ENCODE data around the gene DLGAP1.

DNA sequence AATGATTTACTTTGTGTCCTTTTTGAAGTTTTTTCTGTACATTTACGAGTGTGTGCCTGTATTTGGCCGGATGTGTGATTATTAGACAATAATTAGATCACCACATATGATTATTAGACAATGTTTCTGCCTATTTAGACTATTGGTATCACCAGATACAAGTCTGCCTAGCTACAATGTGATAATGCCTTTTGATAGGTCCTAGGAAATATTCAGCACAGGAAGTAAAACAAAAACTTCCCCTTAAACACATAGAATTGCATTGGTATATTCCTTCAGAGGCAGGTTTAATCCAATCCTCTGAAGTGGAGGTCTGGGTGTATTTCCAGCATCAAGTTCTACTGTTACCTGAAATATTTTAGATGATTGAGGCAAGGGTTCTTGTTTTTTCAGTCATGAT lies 730.0 kb downstream of the DLGAP1 start:
- TF ChIP-seq TCF7L2 (IDR thresholded peaks at IDR 0.05; ENCODE audit: borderline replicate concordance, low read depth, low read length) (no peak), BCL11A (tag by site-specific recombination; IDR thresholded peaks at IDR 0.05; ENCODE audit: low read depth) (no peak), MYNN (tag by site-specific recombination; IDR thresholded peaks at IDR 0.05; ENCODE audit: borderline replicate concordance) (no peak), ZNF266 (tag by site-specific recombination; IDR thresholded peaks at IDR 0.05; ENCODE audit: low read depth) (no peak), ZNF660 (tag by site-specific recombination; IDR thresholded peaks at IDR 0.05) (no peak)
- TF ChIP-seq, protein P1, sequence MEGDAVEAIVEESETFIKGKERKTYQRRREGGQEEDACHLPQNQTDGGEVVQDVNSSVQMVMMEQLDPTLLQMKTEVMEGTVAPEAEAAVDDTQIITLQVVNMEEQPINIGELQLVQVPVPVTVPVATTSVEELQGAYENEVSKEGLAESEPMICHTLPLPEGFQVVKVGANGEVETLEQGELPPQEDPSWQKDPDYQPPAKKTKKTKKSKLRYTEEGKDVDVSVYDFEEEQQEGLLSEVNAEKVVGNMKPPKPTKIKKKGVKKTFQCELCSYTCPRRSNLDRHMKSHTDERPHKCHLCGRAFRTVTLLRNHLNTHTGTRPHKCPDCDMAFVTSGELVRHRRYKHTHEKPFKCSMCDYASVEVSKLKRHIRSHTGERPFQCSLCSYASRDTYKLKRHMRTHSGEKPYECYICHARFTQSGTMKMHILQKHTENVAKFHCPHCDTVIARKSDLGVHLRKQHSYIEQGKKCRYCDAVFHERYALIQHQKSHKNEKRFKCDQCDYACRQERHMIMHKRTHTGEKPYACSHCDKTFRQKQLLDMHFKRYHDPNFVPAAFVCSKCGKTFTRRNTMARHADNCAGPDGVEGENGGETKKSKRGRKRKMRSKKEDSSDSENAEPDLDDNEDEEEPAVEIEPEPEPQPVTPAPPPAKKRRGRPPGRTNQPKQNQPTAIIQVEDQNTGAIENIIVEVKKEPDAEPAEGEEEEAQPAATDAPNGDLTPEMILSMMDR (tag by site-specific recombination; IDR thresholded peaks at IDR 0.05), result no peak
- TF ChIP-seq, protein P2, sequence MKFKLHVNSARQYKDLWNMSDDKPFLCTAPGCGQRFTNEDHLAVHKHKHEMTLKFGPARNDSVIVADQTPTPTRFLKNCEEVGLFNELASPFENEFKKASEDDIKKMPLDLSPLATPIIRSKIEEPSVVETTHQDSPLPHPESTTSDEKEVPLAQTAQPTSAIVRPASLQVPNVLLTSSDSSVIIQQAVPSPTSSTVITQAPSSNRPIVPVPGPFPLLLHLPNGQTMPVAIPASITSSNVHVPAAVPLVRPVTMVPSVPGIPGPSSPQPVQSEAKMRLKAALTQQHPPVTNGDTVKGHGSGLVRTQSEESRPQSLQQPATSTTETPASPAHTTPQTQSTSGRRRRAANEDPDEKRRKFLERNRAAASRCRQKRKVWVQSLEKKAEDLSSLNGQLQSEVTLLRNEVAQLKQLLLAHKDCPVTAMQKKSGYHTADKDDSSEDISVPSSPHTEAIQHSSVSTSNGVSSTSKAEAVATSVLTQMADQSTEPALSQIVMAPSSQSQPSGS (tag by site-specific recombination; IDR thresholded peaks at IDR 0.05; ENCODE audit: low read depth), result no peak
